Fibroblast of peridontal ligament (primary cell): ENCODE results near the gene GCGR.
"Not testable (repeated sequence)": the region's sequence is repeated elsewhere in the genome, so short reads cannot be mapped to it uniquely, and the experiment has no call there.

Source experiments
- DNase-seq: peaks from one replicate; pipeline ENCODE4 v3.0.0-alpha.2; 2010; ENCODE audit errors: extremely low read depth

GCGR gene

GRCh38 chr17:81831957-81832607 lies 28.1 kb downstream of the GCGR start:
- DNase-seq, result peak; percentile 57

- peak; percentile 8 for DNase-seq
Measured at GRCh38 chr17:81832608-81833159, 28.7 kb downstream of the GCGR start.

- DNase-seq, result peak; percentile 86
Measured at GRCh38 chr17:81833160-81833920, 29.4 kb downstream of the GCGR start, which contains the start of gene MCRIP1. Gene MCRIP1, minus strand, starts transcription at chr17:81833291. Its CDS starts 8,785 bp downstream, at chr17:81824506.

- no peak for DNase-seq
Measured at GRCh38 chr17:81833921-81834830, 30.2 kb downstream of the GCGR start.

- no peak for DNase-seq
Measured at GRCh38 chr17:81834831-81835267, 30.9 kb downstream of the GCGR start, which contains the start of gene PPP1R27. Gene PPP1R27, minus strand, starts transcription at chr17:81835050. Its CDS starts 97 bp downstream, at chr17:81834953.

- peak; percentile 19 for DNase-seq
Measured at GRCh38 chr17:81837641-81838040, 33.7 kb downstream of the GCGR start.

GRCh38 chr17:81838753-81839255 lies 34.9 kb downstream of the GCGR start:
- no peak for DNase-seq

- no peak for DNase-seq
Measured at GRCh38 chr17:81839301-81839700, 35.4 kb downstream of the GCGR start.

GRCh38 chr17:81840059-81840458 lies 36.1 kb downstream of the GCGR start:
- not testable (repeated sequence) for DNase-seq

- no peak for DNase-seq
Measured at GRCh38 chr17:81840826-81841778, 37.2 kb downstream of the GCGR start.

GRCh38 chr17:81841866-81842265 lies 37.9 kb downstream of the GCGR start:
- no peak for DNase-seq

- DNase-seq, result no peak
Measured at GRCh38 chr17:81842378-81842724, 38.4 kb downstream of the GCGR start.

GRCh38 chr17:81842725-81843504 lies 39.0 kb downstream of the GCGR start:
- peak; percentile 26 for DNase-seq

- no peak for DNase-seq
Measured at GRCh38 chr17:81843713-81844326, 39.9 kb downstream of the GCGR start.

- DNase-seq, result no peak
Measured at GRCh38 chr17:81844327-81844851, 40.4 kb downstream of the GCGR start.

- no peak for DNase-seq
Measured at GRCh38 chr17:81844887-81845286, 40.9 kb downstream of the GCGR start.

- DNase-seq, result no peak
Measured at GRCh38 chr17:81845361-81845760, 41.4 kb downstream of the GCGR start.

GRCh38 chr17:81845881-81846742 lies 42.2 kb downstream of the GCGR start:
- DNase-seq, result no peak
